Medulla oblongata (tissue), 1 donor: ENCODE measurements around the gene ACOT13.
"Not testable (repeated sequence)": the region's sequence is repeated elsewhere in the genome, so short reads cannot be mapped to it uniquely, and the experiment has no call there.

Experiments used
- DNase-seq: peaks from one replicate; pipeline ENCODE4 v3.0.0-alpha.2; 2015; ENCODE audit errors: extremely low spot score

Gene ACOT13

GRCh38 chr6:24662236-24662635, 4.6 kb upstream of the ACOT13 start:
- no peak for DNase-seq

GRCh38 chr6:24663189-24663588, 3.7 kb upstream of the ACOT13 start:
- no peak for DNase-seq

- DNase-seq = no peak
Observed at GRCh38 chr6:24664046-24664987, 2.6 kb upstream of the ACOT13 start.

GRCh38 chr6:24666097-24666640, 708 bp upstream of the ACOT13 start:
- no peak for DNase-seq

GRCh38 chr6:24667378-24667803, 514 bp downstream of the ACOT13 start:
- DNase-seq = peak; percentile 36

GRCh38 chr6:24668066-24668996, 1.5 kb downstream of the ACOT13 start:
- not testable (repeated sequence) for DNase-seq

GRCh38 chr6:24668997-24669361, 2.1 kb downstream of the ACOT13 start:
- DNase-seq = no peak

GRCh38 chr6:24670492-24670891, 3.6 kb downstream of the ACOT13 start:
- DNase-seq = not testable (repeated sequence)

GRCh38 chr6:24671077-24671476, 4.2 kb downstream of the ACOT13 start:
- not testable (repeated sequence) for DNase-seq

GRCh38 chr6:24672620-24673182, 5.8 kb downstream of the ACOT13 start:
- DNase-seq = no peak

GRCh38 chr6:24673625-24674024, 6.7 kb downstream of the ACOT13 start:
- DNase-seq = no peak

- not testable (repeated sequence) for DNase-seq
Observed at GRCh38 chr6:24678792-24679352, 12.0 kb downstream of the ACOT13 start.

GRCh38 chr6:24680582-24680981, 13.7 kb downstream of the ACOT13 start:
- no peak for DNase-seq

- DNase-seq = no peak
Observed at GRCh38 chr6:24683297-24684296, 16.7 kb downstream of the ACOT13 start.

- DNase-seq = no peak
Observed at GRCh38 chr6:24686408-24686807, 19.5 kb downstream of the ACOT13 start.

GRCh38 chr6:24686946-24687345, 20.1 kb downstream of the ACOT13 start:
- no peak for DNase-seq

GRCh38 chr6:24689964-24690363, 23.1 kb downstream of the ACOT13 start:
- no peak for DNase-seq

- DNase-seq = no peak
Observed at GRCh38 chr6:24690593-24690992, 23.7 kb downstream of the ACOT13 start.

GRCh38 chr6:24691550-24691949, 24.7 kb downstream of the ACOT13 start:
- no peak for DNase-seq

GRCh38 chr6:24692003-24692402, 25.1 kb downstream of the ACOT13 start:
- no peak for DNase-seq
